Liver (tissue), 9 donors: ENCODE measurements around the gene FBLN1. TPM values are rescaled to one million over a fixed set of nuclear protein-coding genes. Genes with fewer than 3 reads are reported as not detected.

Experiments
- DNase-seq: peaks from one replicate; pipeline ENCODE4 v3.0.0-alpha.2; 2017; ENCODE audit warnings: low spot score
- H3K27ac ChIP-seq, 2 donors: one replicate each; pipeline ENCODE4 v1.7.0; 2013; ENCODE audit warnings: inconsistent platforms in 2 of 2, low read length in 2 of 2, control low read depth in 1 of 2, low read depth in 1 of 2, mild to moderate bottlenecking in 1 of 2
- H3K27me3 ChIP-seq, 4 donors: one replicate each; pipeline versions ENCODE4 v1.6.1 to v1.7.0; 2013; ENCODE audit warnings: low read length in 3 of 4, inconsistent platforms in 1 of 4, mild to moderate bottlenecking in 1 of 4, moderate library complexity in 1 of 4; ENCODE audit not compliant: control insufficient read depth in 4 of 4, insufficient read depth in 4 of 4
- H3K36me3 ChIP-seq, 4 donors: one replicate each; pipeline versions ENCODE4 v1.6.1 to v1.7.0; 2013; ENCODE audit warnings: low read length in 3 of 4, mild to moderate bottlenecking in 3 of 4, low read depth in 1 of 4, moderate library complexity in 1 of 4; ENCODE audit not compliant: control insufficient read depth in 4 of 4, insufficient read depth in 3 of 4
- H3K4me1 ChIP-seq, 4 donors: one replicate each; pipeline versions ENCODE4 v1.6.1 to v1.7.0; 2013; ENCODE audit warnings: low read length in 3 of 4, mild to moderate bottlenecking in 3 of 4, moderate library complexity in 1 of 4; ENCODE audit not compliant: control insufficient read depth in 4 of 4, insufficient read depth in 4 of 4
- H3K4me3 ChIP-seq, 3 donors: one replicate each; pipeline versions ENCODE4 v1.6.1 to v1.7.0; 2013; ENCODE audit warnings: low read length in 3 of 3, control low read depth in 1 of 3, low read depth in 1 of 3, mild to moderate bottlenecking in 1 of 3
- H3K9ac ChIP-seq, 2 donors: one replicate each; pipeline ENCODE4 v1.7.0; 2013; ENCODE audit warnings: low read length in 2 of 2, mild to moderate bottlenecking in 2 of 2, moderate library complexity in 2 of 2, control low read depth in 1 of 2, low read depth in 1 of 2
- H3K9me3 ChIP-seq, 4 donors: one replicate each; pipeline versions ENCODE4 v1.6.1 to v1.7.0; 2013; ENCODE audit warnings: low read length in 3 of 4; ENCODE audit not compliant: control insufficient read depth in 4 of 4
- ATF3 ChIP-seq: IDR thresholded peaks from 2 replicates; pipeline ENCODE4 v1.6.1; 2016; ENCODE audit warnings: antibody characterized with exemption
- EGR1 ChIP-seq, 2 donors: IDR thresholded peaks; 2 replicates each; pipeline ENCODE4 v1.6.1; 2016 to 2018; ENCODE audit warnings: antibody characterized with exemption in 2 of 2, low read depth in 2 of 2
- FOXA1 ChIP-seq: IDR thresholded peaks from 2 replicates; pipeline ENCODE4 v1.6.1; 2016; ENCODE audit warnings: antibody characterized with exemption
- FOXA2 ChIP-seq: IDR thresholded peaks from 2 replicates; pipeline ENCODE4 v1.6.1; 2016; ENCODE audit warnings: antibody characterized with exemption
- GABPA ChIP-seq, 2 donors: IDR thresholded peaks in 1 of 2; conservative IDR thresholded peaks in 1 of 2; 2 replicates each; pipeline ENCODE4 v1.6.1; 2016; ENCODE audit warnings: antibody characterized with exemption in 2 of 2, mild to moderate bottlenecking in 1 of 2, moderate library complexity in 1 of 2
- HNF4A ChIP-seq, 2 donors: conservative IDR thresholded peaks; 2 replicates each; pipeline ENCODE4 v1.6.1; 2016; ENCODE audit warnings: antibody characterized with exemption in 2 of 2, mild to moderate bottlenecking in 2 of 2
- HNF4G ChIP-seq: IDR thresholded peaks from 2 replicates; pipeline ENCODE4 v1.6.1; 2016; ENCODE audit warnings: antibody characterized with exemption
- MAX ChIP-seq: IDR thresholded peaks from 2 replicates; pipeline ENCODE4 v1.6.1; 2016; ENCODE audit warnings: antibody characterized with exemption
- NR2F2 ChIP-seq: IDR thresholded peaks from 2 replicates; pipeline ENCODE4 v1.6.1; 2016; ENCODE audit warnings: antibody characterized with exemption
- RAD21 ChIP-seq, 2 donors: IDR thresholded peaks; 2 replicates each; pipeline ENCODE4 v1.6.1; 2016; ENCODE audit warnings: antibody characterized with exemption in 2 of 2, mild to moderate bottlenecking in 2 of 2
- REST ChIP-seq: IDR thresholded peaks from 2 replicates; pipeline ENCODE4 v1.6.1; 2016; ENCODE audit warnings: antibody characterized with exemption, mild to moderate bottlenecking
- SP1 ChIP-seq: IDR thresholded peaks from 2 replicates; pipeline ENCODE4 v1.6.1; 2018; ENCODE audit warnings: antibody characterized with exemption, mild to moderate bottlenecking
- TAF1 ChIP-seq: conservative IDR thresholded peaks from 2 replicates; pipeline ENCODE4 v1.6.1; 2016; ENCODE audit warnings: antibody characterized with exemption, mild to moderate bottlenecking
- YY1 ChIP-seq: IDR thresholded peaks from 2 replicates; pipeline ENCODE4 v1.6.1; 2016; ENCODE audit warnings: antibody characterized with exemption, mild to moderate bottlenecking
- WGBS: extraction: QIAGEN DNeasy Blood & Tissue Kit; methylation state at CpG from one replicate; pipeline ENCODE4 v1.1.7; 2013; 5-methylcytosine and 5-hydroxymethylcytosine counted together
- polyA plus RNA-seq, 2 donors: library from polyadenylated mRNA; stranded (reverse) in 1 of 2; unstranded in 1 of 2; fragments of 200-250 nt in 1 of 2; fragments of >200 nt in 1 of 2; fragmentation: Nextera tagmentation in 1 of 2; extraction: Ambion mirVana in 1 of 2; gene quantifications; one replicate each; pipeline versions ENCODE4 v1.2.1 to v1.2.3, GENCODE V29; 2013 to 2015
- total RNA-seq, 2 donors: library from RNA; depleted of rRNA; stranded (reverse); fragments of >200 nt; gene quantifications; one replicate each; pipeline ENCODE4 v1.2.3, GENCODE V29; 2014
- TF ChIP-seq, protein P1 (sequence below): fragments of 150-350 bp; IDR thresholded peaks from 2 replicates; pipeline ENCODE4 v1.5.1; 2017; ENCODE audit warnings: improper control_type of control experiment, low read depth, low read length; ENCODE audit not compliant: missing input control
- TF ChIP-seq, protein P2 (sequence below): IDR thresholded peaks from 2 replicates; pipeline ENCODE4 v1.6.1; 2016; ENCODE audit warnings: antibody characterized with exemption
- donor health status: healthy.
- donor health status: healthy.
- donor health status: healthy.
- donor health status: healthy.
- donor health status: healthy.

Gene FBLN1
- total and polyA plus RNA-seq, 4 donors, result 2.2 to 9.3 (median 6.3) TPM

DNA sequence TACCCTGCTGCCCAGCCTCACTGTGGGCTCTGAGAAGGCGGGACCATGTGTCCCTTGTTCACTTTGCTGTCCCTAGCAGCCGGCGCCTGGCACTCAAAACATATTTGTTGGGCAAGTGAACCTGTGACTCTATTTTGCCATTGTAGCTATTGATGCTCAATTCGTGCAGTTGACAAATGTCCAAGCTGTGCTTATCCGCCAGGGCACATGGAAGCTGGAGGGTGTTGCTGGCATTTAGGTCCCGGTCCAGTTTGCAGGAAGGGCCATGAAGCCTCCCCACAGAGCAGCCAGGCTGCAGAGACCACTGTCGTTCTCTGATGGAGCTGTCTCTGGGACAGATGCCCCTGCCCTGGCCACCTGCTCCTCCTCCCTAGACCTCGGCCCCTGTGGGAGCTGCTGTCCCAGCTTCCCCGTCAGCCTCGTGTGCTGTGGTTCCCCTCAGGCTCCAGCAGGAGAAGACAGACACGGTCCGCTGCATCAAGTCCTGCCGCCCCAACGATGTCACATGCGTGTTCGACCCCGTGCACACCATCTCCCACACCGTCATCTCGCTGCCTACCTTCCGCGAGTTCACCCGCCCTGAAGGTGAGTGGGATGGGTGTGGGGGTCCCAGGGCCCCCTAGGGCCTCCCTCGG lies 71.5 kb downstream of the FBLN1 start:
- no peak for DNase-seq

More for the DNA sequence above, 71.5 kb downstream of the FBLN1 start:
- TF ChIP-seq, protein P1, sequence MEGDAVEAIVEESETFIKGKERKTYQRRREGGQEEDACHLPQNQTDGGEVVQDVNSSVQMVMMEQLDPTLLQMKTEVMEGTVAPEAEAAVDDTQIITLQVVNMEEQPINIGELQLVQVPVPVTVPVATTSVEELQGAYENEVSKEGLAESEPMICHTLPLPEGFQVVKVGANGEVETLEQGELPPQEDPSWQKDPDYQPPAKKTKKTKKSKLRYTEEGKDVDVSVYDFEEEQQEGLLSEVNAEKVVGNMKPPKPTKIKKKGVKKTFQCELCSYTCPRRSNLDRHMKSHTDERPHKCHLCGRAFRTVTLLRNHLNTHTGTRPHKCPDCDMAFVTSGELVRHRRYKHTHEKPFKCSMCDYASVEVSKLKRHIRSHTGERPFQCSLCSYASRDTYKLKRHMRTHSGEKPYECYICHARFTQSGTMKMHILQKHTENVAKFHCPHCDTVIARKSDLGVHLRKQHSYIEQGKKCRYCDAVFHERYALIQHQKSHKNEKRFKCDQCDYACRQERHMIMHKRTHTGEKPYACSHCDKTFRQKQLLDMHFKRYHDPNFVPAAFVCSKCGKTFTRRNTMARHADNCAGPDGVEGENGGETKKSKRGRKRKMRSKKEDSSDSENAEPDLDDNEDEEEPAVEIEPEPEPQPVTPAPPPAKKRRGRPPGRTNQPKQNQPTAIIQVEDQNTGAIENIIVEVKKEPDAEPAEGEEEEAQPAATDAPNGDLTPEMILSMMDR, result no peak
- TF ChIP-seq, protein P2, sequence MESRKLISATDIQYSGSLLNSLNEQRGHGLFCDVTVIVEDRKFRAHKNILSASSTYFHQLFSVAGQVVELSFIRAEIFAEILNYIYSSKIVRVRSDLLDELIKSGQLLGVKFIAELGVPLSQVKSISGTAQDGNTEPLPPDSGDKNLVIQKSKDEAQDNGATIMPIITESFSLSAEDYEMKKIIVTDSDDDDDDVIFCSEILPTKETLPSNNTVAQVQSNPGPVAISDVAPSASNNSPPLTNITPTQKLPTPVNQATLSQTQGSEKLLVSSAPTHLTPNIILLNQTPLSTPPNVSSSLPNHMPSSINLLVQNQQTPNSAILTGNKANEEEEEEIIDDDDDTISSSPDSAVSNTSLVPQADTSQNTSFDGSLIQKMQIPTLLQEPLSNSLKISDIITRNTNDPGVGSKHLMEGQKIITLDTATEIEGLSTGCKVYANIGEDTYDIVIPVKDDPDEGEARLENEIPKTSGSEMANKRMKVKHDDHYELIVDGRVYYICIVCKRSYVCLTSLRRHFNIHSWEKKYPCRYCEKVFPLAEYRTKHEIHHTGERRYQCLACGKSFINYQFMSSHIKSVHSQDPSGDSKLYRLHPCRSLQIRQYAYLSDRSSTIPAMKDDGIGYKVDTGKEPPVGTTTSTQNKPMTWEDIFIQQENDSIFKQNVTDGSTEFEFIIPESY, result no peak
- TF ChIP-seq SP1 (no peak), NR2F2 (no peak), EGR1 (IDR thresholded peaks at IDR 0.05; ENCODE audit: low read depth in 2 of 2) (no peak), FOXA1 (no peak), MAX (no peak), GABPA (IDR thresholded peaks at IDR 0.05 in 1 of 2, conservative IDR thresholded peaks at IDR 0.05 in 1 of 2) (no peak), HNF4G (no peak), FOXA2 (no peak), RAD21 (IDR thresholded peaks at IDR 0.05) (no peak), ATF3 (no peak), HNF4A (conservative IDR thresholded peaks at IDR 0.05) (no peak), TAF1 (no peak), YY1 (no peak), REST (no peak)
- no peak overlapping the region for H3K27ac ChIP-seq
- WGBS, result 86% methylated on average over 23 of the region's 23 CpGs
- no peak overlapping the region for H3K4me3 ChIP-seq
- H3K27me3 ChIP-seq, result no peaks in the 10 kb centered on the region
- H3K9ac ChIP-seq, result no peak overlapping the region
- peaks cover 0 to 3% (median 1%) of the 10 kb centered on the region in 4 donors for H3K4me1 ChIP-seq
- no peaks in the 10 kb centered on the region for H3K36me3 ChIP-seq
- H3K9me3 ChIP-seq, result peaks cover 0 to 6% (median 4%) of the 10 kb centered on the region in 4 donors
